Measurements from ENCODE around the gene APC2.

APC2 gene

DNA sequence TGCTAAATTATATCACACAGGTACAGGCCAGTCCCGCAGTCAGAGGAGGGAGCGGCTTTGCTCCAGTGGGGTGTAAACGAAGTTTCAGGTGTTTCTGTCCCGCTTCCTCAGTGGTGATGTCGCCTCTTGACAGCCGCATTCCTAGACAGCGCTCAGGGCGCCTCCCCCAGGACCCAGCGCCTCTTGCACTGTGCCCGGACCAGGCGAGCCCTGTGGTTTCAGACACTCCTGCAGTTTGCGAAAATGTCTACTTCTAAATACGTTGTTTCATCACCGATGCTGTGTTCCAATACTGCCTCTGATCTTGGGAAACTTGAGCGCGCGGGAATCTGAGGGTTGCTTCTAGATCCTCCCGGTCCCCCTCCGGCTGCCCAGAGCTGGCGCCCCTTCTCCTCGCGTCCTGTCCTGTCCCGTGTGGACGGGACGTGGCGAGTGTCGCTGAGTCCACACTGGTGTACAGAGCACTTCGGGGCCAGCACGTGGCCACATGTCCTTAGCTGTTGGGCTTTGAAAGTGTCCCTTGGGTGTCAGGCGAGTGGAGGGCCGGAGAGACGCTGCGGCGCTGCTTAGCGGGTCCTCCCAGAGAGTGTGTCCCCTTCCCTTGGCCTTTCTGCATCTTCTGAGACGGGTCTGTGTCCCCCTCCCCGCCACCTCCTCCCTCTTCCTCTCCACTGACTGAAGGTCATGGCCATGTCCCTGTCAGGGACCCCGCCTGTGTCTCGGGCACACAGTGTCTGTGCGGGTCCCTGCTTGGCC lies 26.3 kb upstream of the APC2 start:
- 96 to 97% methylated on average over 37 to 39 of the region's 40 CpGs for WGBS, 2 experiments (ENCODE audit: insufficient coverage in 2 of 2)
- Histone ChIP-seq H3K36me3 (ENCODE audit: control insufficient read depth, insufficient read depth, low read length) (peaks cover 91% of the 10 kb centered on the region), H3K4me3 (ENCODE audit: extremely low read depth, insufficient read depth, low read length, poor library complexity, severe bottlenecking) (no peak overlapping the region), H3K4me1 (ENCODE audit: control insufficient read depth, insufficient read depth, low read length, poor library complexity, severe bottlenecking) (no peaks in the 10 kb centered on the region), H3K27ac (ENCODE audit: low read depth, low read length, severe bottlenecking) (no peak overlapping the region), H3K9me3 (ENCODE audit: control insufficient read depth, low read length) (no peaks in the 10 kb centered on the region)

- Histone ChIP-seq H3K4me1 (ENCODE audit: control insufficient read depth, insufficient read depth, low read length, poor library complexity, severe bottlenecking) (peaks cover 3% of the 10 kb centered on the region), H3K4me3 (ENCODE audit: extremely low read depth, insufficient read depth, low read length, poor library complexity, severe bottlenecking) (no peak overlapping the region), H3K27ac (ENCODE audit: low read depth, low read length, severe bottlenecking) (no peak overlapping the region), H3K9me3 (ENCODE audit: control insufficient read depth, low read length) (no peaks in the 10 kb centered on the region), H3K36me3 (ENCODE audit: control insufficient read depth, insufficient read depth, low read length) (peaks cover 91% of the 10 kb centered on the region)
- WGBS, 2 experiments (ENCODE audit: insufficient coverage in 2 of 2), result 91 to 94% methylated on average over 28 to 38 of the region's 42 CpGs
These were observed 25.5 kb upstream of the APC2 start for GRCh38 chr19:1424192-1424955.

DNA sequence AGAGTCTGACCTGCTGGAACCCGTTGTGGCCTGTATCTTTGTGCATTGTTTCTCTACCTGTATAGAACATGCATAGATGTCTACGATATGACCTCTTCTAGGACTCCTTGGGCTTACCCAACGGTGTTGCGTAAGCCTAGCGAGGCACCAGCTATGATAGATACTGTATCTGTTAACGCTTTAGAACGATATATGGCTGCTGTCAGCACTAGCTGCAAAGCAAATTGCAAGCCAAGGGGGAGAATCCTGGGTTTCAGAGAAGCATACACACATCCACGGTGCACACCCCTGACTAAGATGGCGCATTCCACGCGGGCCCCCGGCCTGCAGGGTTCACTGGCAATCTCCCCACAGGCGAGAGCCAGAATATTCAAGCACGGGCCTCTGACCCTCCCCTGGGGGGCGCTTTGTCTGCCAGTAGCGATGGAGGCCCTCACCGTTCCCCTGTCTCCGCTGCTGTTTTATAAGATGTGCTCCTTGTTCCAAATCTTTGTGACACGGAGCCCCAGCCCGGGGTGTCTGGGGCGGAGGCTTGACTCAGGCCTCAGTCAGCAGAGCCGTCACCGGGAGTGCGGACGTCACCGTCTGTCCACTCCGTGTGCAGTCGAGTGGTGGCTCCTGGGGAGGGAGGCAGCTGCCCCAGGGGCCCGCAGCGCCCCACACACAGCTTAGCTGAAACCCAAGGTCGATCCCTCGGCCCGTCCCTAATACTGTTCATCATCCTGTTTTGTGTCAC lies 24.7 kb upstream of the APC2 start:
- Histone ChIP-seq H3K36me3 (ENCODE audit: control insufficient read depth, insufficient read depth, low read length) (peaks cover 94% of the 10 kb centered on the region), H3K9me3 (ENCODE audit: control insufficient read depth, low read length) (no peaks in the 10 kb centered on the region), H3K4me1 (ENCODE audit: control insufficient read depth, insufficient read depth, low read length, poor library complexity, severe bottlenecking) (peaks cover 8% of the 10 kb centered on the region), H3K4me3 (ENCODE audit: extremely low read depth, insufficient read depth, low read length, poor library complexity, severe bottlenecking) (no peak overlapping the region), H3K27ac (ENCODE audit: low read depth, low read length, severe bottlenecking) (no peak overlapping the region)
- WGBS, 2 experiments (ENCODE audit: insufficient coverage in 2 of 2), result 93 to 97% methylated on average over 28 to 32 of the region's 33 CpGs

DNA sequence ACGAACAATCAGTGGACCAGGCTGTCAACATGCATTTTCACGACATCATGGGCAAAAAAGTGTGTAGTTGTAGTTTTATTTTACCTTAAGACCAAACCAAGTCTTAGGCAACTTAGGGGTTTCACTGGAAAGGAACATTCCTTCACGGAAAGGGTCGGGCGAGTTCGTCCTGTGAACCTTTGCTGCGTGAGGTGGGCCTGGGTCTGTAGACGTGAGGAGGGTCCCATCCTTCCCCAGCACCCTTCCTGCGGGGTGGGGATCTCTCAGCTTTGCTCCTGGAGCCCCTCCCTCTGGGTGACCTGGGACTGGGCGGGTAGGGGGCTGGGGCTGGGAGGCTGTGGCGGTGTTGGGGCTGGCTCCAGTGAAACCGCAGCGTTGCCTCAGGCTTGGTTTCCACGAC lies 24.0 kb upstream of the APC2 start:
- Histone ChIP-seq H3K36me3 (ENCODE audit: control insufficient read depth, insufficient read depth, low read length) (peaks cover 90% of the 10 kb centered on the region), H3K4me1 (ENCODE audit: control insufficient read depth, insufficient read depth, low read length, poor library complexity, severe bottlenecking) (peaks cover 8% of the 10 kb centered on the region), H3K9me3 (ENCODE audit: control insufficient read depth, low read length) (no peaks in the 10 kb centered on the region), H3K4me3 (ENCODE audit: extremely low read depth, insufficient read depth, low read length, poor library complexity, severe bottlenecking) (no peak overlapping the region), H3K27ac (ENCODE audit: low read depth, low read length, severe bottlenecking) (no peak overlapping the region)
- WGBS, 2 experiments (ENCODE audit: insufficient coverage in 2 of 2), result 81 to 97% methylated on average over 9 to 11 of the region's 14 CpGs

- H3K9me3 ChIP-seq (ENCODE audit: control insufficient read depth, low read length), result no peaks in the 10 kb centered on the region
- peaks cover 88% of the 10 kb centered on the region for H3K36me3 ChIP-seq (ENCODE audit: control insufficient read depth, insufficient read depth, low read length)
- H3K4me3 ChIP-seq (ENCODE audit: extremely low read depth, insufficient read depth, low read length, poor library complexity, severe bottlenecking), result no peak overlapping the region
- H3K27ac ChIP-seq (ENCODE audit: low read depth, low read length, severe bottlenecking), result no peak overlapping the region
- peaks cover 8% of the 10 kb centered on the region for H3K4me1 ChIP-seq (ENCODE audit: control insufficient read depth, insufficient read depth, low read length, poor library complexity, severe bottlenecking)
- 93 to 98% methylated on average over 4 to 6 of the region's 9 CpGs for WGBS, 2 experiments (ENCODE audit: insufficient coverage in 2 of 2)
These were observed 23.2 kb upstream of the APC2 start for GRCh38 chr19:1426736-1427135.

DNA sequence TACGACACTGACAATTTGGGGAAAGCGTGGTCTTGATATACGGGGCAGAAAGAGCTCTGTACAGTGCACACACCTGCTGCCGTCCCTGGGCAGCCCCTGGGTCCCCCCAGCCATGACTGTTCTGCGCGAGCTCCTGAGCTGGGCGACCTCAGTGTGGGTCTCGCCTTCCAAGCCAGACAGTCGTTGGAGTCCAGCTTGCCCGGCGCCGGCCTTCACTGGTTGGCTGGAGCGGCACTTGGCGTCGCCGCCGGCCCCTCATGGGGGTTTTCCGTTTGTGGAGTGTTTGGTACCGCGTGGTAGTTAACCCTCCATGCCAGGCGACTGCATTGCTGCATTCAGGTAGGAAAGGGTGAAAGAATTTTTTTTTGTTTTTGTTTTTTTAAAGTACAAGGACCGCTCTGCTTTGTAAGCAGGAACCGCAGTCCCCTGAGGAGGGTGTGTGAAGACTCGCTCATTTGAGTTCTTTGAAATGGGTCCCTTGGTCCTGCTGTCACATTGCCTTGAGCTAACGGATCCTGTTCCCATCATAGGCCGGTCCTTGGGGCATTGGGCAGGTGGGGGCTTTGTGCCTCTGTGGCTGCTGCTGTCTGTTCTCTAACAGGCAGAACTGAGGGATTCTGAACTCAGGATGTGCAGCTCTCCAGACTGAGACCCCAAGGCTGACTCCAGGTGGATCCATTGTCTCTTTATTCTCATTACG lies 22.6 kb upstream of the APC2 start:
- WGBS, 2 experiments (ENCODE audit: insufficient coverage in 2 of 2), result 96 to 97% methylated on average over 26 to 27 of the region's 27 CpGs
- peaks cover 8% of the 10 kb centered on the region for H3K4me1 ChIP-seq (ENCODE audit: control insufficient read depth, insufficient read depth, low read length, poor library complexity, severe bottlenecking)
- H3K9me3 ChIP-seq (ENCODE audit: control insufficient read depth, low read length), result no peaks in the 10 kb centered on the region
- H3K36me3 ChIP-seq (ENCODE audit: control insufficient read depth, insufficient read depth, low read length), result peaks cover 88% of the 10 kb centered on the region
- no peak overlapping the region for H3K27ac ChIP-seq (ENCODE audit: low read depth, low read length, severe bottlenecking)
- H3K4me3 ChIP-seq (ENCODE audit: extremely low read depth, insufficient read depth, low read length, poor library complexity, severe bottlenecking), result no peak overlapping the region

DNA sequence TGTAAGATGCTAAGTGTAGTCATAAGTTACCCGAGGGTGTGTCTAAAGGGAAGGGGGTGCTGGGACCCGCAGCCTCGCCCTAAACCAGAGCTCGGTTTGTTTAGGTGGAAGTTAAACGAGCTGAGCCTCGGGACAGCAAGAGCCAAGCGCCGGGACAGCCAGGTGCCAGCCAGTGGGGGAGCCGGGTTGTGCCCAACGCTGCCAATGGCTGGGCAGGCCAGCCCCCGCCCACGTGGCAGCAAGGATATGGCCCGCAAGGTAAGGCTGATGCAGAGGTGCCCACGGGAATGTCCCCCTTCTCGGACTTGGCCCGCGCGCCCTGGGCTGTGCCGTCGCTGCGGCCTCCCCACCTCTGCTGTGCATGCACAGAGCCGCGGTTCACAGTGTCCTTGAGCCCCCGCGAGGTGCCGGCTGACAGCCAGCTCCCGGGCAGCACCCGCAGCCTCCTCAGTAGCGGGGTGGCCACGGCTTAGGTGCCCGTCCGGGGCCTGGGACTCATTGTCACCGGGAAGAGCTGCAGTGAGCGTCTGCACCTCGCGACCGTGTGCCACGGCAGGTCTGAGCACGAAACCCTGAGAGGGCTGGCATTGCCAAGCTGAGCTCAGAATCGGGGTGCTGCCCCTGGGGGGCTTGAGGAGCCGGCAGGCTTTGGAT lies 21.1 kb upstream of the APC2 start:
- H3K9me3 ChIP-seq (ENCODE audit: control insufficient read depth, low read length), result no peaks in the 10 kb centered on the region
- WGBS, 2 experiments (ENCODE audit: insufficient coverage in 2 of 2), result 95 to 98% methylated on average over 41 of the region's 41 CpGs
- peaks cover 88% of the 10 kb centered on the region for H3K36me3 ChIP-seq (ENCODE audit: control insufficient read depth, insufficient read depth, low read length)
- H3K4me1 ChIP-seq (ENCODE audit: control insufficient read depth, insufficient read depth, low read length, poor library complexity, severe bottlenecking), result peaks cover 8% of the 10 kb centered on the region
- H3K4me3 ChIP-seq (ENCODE audit: extremely low read depth, insufficient read depth, low read length, poor library complexity, severe bottlenecking), result no peak overlapping the region
- no peak overlapping the region for H3K27ac ChIP-seq (ENCODE audit: low read depth, low read length, severe bottlenecking)

- H3K27ac ChIP-seq (ENCODE audit: low read depth, low read length, severe bottlenecking), result no peak overlapping the region
- no peak overlapping the region for H3K4me3 ChIP-seq (ENCODE audit: extremely low read depth, insufficient read depth, low read length, poor library complexity, severe bottlenecking)
- 93 to 99% methylated on average over 12 to 14 of the region's 14 CpGs for whole genome bisulfite sequencing, 2 experiments (ENCODE audit: insufficient coverage in 2 of 2)
- H3K36me3 ChIP-seq (ENCODE audit: control insufficient read depth, insufficient read depth, low read length), result peaks cover 92% of the 10 kb centered on the region
- H3K4me1 ChIP-seq (ENCODE audit: control insufficient read depth, insufficient read depth, low read length, poor library complexity, severe bottlenecking), result peaks cover 8% of the 10 kb centered on the region
- no peaks in the 10 kb centered on the region for H3K9me3 ChIP-seq (ENCODE audit: control insufficient read depth, low read length)
These were observed 20.2 kb upstream of the APC2 start for GRCh38 chr19:1429750-1430149.

- H3K9me3 ChIP-seq (ENCODE audit: control insufficient read depth, low read length), result no peaks in the 10 kb centered on the region
- H3K36me3 ChIP-seq (ENCODE audit: control insufficient read depth, insufficient read depth, low read length), result peaks cover 90% of the 10 kb centered on the region
- H3K27ac ChIP-seq (ENCODE audit: low read depth, low read length, severe bottlenecking), result no peak overlapping the region
- peaks cover 11% of the 10 kb centered on the region for H3K4me1 ChIP-seq (ENCODE audit: control insufficient read depth, insufficient read depth, low read length, poor library complexity, severe bottlenecking)
- no peak overlapping the region for H3K4me3 ChIP-seq (ENCODE audit: extremely low read depth, insufficient read depth, low read length, poor library complexity, severe bottlenecking)
- 96 to 98% methylated on average over 8 of the region's 14 CpGs for WGBS, 2 experiments (ENCODE audit: insufficient coverage in 2 of 2)
These were observed 19.7 kb upstream of the APC2 start for GRCh38 chr19:1430246-1430645.

Measured in mesodermal cell (in vitro differentiated cells).